ENCODE measurements around the gene BCL11A.

The BCL11A gene

GRCh38 chr2:60480089-60480773 is 73.2 kb downstream of the BCL11A start:
- DNase-seq: no peak

GRCh38 chr2:60479226-60480088 is 74.0 kb downstream of the BCL11A start:
- DNase-seq: no peak

GRCh38 chr2:60478660-60479059 is 74.8 kb downstream of the BCL11A start:
- DNase-seq: no peak

GRCh38 chr2:60476206-60476954 is 77.1 kb downstream of the BCL11A start:
- no peak for DNase-seq

GRCh38 chr2:60475123-60475830 is 78.2 kb downstream of the BCL11A start:
- no peak for DNase-seq

- DNase-seq: no peak
Observed at GRCh38 chr2:60474301-60474700, 79.2 kb downstream of the BCL11A start.

- DNase-seq: no peak
Observed at GRCh38 chr2:60473546-60473945, 79.9 kb downstream of the BCL11A start.

GRCh38 chr2:60472663-60473289 is 80.7 kb downstream of the BCL11A start:
- DNase-seq: no peak

- DNase-seq: no peak
Observed at GRCh38 chr2:60472041-60472440, 81.4 kb downstream of the BCL11A start.

GRCh38 chr2:60470340-60470739 is 83.1 kb downstream of the BCL11A start:
- DNase-seq: no peak

- DNase-seq: no peak
Observed at GRCh38 chr2:60469536-60470317, 83.7 kb downstream of the BCL11A start.

GRCh38 chr2:60468382-60469085 is 84.9 kb downstream of the BCL11A start:
- no peak for DNase-seq

- no peak for DNase-seq
Observed at GRCh38 chr2:60466161-60466702, 87.2 kb downstream of the BCL11A start.

- DNase-seq: no peak
Observed at GRCh38 chr2:60465736-60466135, 87.7 kb downstream of the BCL11A start.

- no peak for DNase-seq
Observed at GRCh38 chr2:60463249-60463648, 90.2 kb downstream of the BCL11A start.

- DNase-seq: no peak
Observed at GRCh38 chr2:60461421-60462108, 91.9 kb downstream of the BCL11A start.

- no peak for DNase-seq
Observed at GRCh38 chr2:60460577-60461420, 92.7 kb downstream of the BCL11A start.

- DNase-seq: no peak
Observed at GRCh38 chr2:60459851-60460250, 93.6 kb downstream of the BCL11A start.
